ENCODE results near the gene FAR2. TPM values are rescaled to one million over a fixed set of nuclear protein-coding genes. Genes with fewer than 3 reads are reported as not detected.
A peak's percentile ranks its signal among the peaks of the same experiment; 100 is the strongest.
"Not testable (repeated sequence)": the region's sequence is repeated elsewhere in the genome, so short reads cannot be mapped to it uniquely, and the experiment has no call there.

The FAR2 gene
- total and polyA plus RNA-seq, 7 donors: 0.75 to 1.9 (median 1.6) TPM

DNA sequence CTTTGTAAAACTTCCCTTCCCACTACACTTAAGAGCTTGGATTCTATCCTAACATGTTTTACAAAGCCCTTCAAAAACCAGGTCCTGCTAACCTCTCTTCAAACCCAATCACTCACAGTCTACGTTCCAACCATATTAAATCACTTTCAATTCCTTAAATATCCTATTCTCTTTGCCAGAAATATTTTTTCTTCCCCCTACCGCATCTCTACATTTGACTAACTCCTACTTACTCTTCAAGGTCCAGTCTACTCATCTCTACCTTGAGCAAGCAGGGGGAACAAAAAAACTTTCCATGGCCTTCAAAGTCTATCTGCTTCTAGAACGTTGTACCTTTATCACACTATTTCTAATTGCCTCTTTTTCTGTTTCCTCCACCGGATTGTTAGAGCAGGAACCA lies 225.8 kb downstream of the FAR2 start:
- H3K36me3 ChIP-seq (ENCODE audit: insufficient read depth in 1 of 2, low read depth in 1 of 2): peaks cover 0 to 14% of the 10 kb centered on the region in 2 donors
- TF ChIP-seq, protein P1, sequence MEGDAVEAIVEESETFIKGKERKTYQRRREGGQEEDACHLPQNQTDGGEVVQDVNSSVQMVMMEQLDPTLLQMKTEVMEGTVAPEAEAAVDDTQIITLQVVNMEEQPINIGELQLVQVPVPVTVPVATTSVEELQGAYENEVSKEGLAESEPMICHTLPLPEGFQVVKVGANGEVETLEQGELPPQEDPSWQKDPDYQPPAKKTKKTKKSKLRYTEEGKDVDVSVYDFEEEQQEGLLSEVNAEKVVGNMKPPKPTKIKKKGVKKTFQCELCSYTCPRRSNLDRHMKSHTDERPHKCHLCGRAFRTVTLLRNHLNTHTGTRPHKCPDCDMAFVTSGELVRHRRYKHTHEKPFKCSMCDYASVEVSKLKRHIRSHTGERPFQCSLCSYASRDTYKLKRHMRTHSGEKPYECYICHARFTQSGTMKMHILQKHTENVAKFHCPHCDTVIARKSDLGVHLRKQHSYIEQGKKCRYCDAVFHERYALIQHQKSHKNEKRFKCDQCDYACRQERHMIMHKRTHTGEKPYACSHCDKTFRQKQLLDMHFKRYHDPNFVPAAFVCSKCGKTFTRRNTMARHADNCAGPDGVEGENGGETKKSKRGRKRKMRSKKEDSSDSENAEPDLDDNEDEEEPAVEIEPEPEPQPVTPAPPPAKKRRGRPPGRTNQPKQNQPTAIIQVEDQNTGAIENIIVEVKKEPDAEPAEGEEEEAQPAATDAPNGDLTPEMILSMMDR (IDR thresholded peaks at IDR 0.05): no peak
- peaks cover 9% of the 10 kb centered on the region for H3K4me1 ChIP-seq
- H3K27ac ChIP-seq: no peak overlapping the region
- WGBS, 3 donors: 86 to 89% (median 87%) methylated on average over 4 of the region's 4 CpGs
- H3K9me3 ChIP-seq: no peaks in the 10 kb centered on the region
- intact Hi-C loops (cut with DNase I): no loop called here
- H3K4me3 ChIP-seq: no peak overlapping the region
- no peaks in the 10 kb centered on the region for H3K27me3 ChIP-seq (ENCODE audit: insufficient read depth in 3 of 3, low read length in 2 of 3)
- no peak for DNase-seq
- ATAC-seq: no peak

DNA sequence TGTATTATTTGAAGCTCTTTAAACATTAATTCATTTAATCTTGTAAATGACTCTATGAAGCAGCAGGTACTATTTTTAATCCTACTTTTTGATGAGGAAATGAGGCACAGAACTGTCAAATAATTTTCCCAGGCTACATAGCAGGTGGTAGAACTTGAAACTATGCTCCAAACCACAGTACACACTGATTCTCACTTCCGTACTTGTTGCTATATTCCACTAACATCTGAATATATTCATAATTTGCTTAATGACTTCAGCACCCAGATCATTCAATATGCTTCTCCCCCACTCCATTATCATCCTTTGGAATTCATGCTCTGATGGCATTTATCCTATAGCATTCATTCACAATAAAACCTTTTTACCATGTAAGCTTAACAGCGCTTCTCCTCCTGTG lies 227.0 kb downstream of the FAR2 start:
- TF ChIP-seq, protein P1 (IDR thresholded peaks at IDR 0.05): no peak
- no peak overlapping the region for H3K4me3 ChIP-seq
- WGBS, 3 donors: 98 to 100% (median 99%) methylated on average over 2 of the region's 2 CpGs

GRCh38 chr12:29380536-29381523 lies 231.8 kb downstream of the FAR2 start, which contains the start of gene ERGIC2:
Gene ERGIC2 (minus strand): TSS chr12:29381172. CDS start chr12:29371633, 9,539 bp downstream.
- WGBS, 3 donors: 0% methylated on average over 55 of the region's 55 CpGs
- peak within 1 kb of the TSS; percentile 87 for H3K27ac ChIP-seq
- intact Hi-C loops (cut with DNase I): no loop called here

More for the DNA sequence above, 227.0 kb downstream of the FAR2 start:
- Histone ChIP-seq H3K27me3 (ENCODE audit: insufficient read depth in 3 of 3, low read length in 2 of 3) (no peaks in the 10 kb centered on the region), H3K36me3 (ENCODE audit: insufficient read depth in 1 of 2, low read depth in 1 of 2) (peaks cover 0 to 4% of the 10 kb centered on the region in 2 donors), H3K4me1 (peaks cover 10% of the 10 kb centered on the region), H3K27ac (no peak overlapping the region), H3K9me3 (no peaks in the 10 kb centered on the region)
- ATAC-seq (no peak), DNase-seq (no peak)
- intact Hi-C loops (cut with DNase I): no loop called here

DNA sequence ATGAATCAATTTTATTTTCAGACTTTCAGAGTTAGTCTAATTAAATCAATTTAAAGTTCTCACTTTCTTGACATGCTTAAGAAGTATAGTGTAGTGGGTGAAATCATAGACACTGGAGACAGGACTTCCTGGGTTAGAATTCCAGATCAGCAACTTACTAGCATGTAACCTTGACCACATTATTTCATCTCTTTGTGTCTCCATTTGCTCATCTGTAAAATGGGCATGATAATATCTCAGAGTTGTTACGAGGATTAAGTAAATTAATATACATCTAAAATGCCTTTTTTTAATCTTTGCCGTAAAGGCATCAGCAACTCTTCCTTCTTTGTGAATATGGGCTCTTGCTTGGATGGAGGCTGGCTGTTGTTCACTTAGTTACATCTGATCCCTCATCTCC lies 233.2 kb downstream of the FAR2 start:
- H3K36me3 ChIP-seq (ENCODE audit: insufficient read depth in 1 of 2, low read depth in 1 of 2): no peaks in the 10 kb centered on the region
- H3K27me3 ChIP-seq (ENCODE audit: insufficient read depth in 3 of 3, low read length in 2 of 3): no peaks in the 10 kb centered on the region
- WGBS, 3 donors: 94 to 97% (median 97%) methylated on average over 2 of the region's 2 CpGs
- DNase-seq: no peak
- TF ChIP-seq, protein P1 (IDR thresholded peaks at IDR 0.05): no peak
- no peak overlapping the region for H3K4me3 ChIP-seq
- peaks cover 10% of the 10 kb centered on the region for H3K4me1 ChIP-seq
- intact Hi-C loops (cut with DNase I): no loop called here
- H3K27ac ChIP-seq: no peak overlapping the region
- no peaks in the 10 kb centered on the region for H3K9me3 ChIP-seq
- no peak for ATAC-seq

More at GRCh38 chr12:29380536-29381523, 231.8 kb downstream of the FAR2 start, which contains the start of gene ERGIC2:
- DNase-seq: peak; percentile 89 to 93
- TF ChIP-seq, protein P1 (IDR thresholded peaks at IDR 0.05): no peak
- Histone ChIP-seq H3K9me3 (no peaks in the 10 kb centered on the region), H3K27me3 (ENCODE audit: insufficient read depth in 3 of 3, low read length in 2 of 3) (no peaks in the 10 kb centered on the region), H3K4me1 (peaks cover 10% of the 10 kb centered on the region), H3K4me3 (peak within 1 kb of the TSS; percentile 100), H3K36me3 (ENCODE audit: insufficient read depth in 1 of 2, low read depth in 1 of 2) (no peaks in the 10 kb centered on the region)
- ATAC-seq: peak; percentile 97 to 99 (median 98)

- H3K27ac ChIP-seq; H3K36me3 ChIP-seq (ENCODE audit: insufficient read depth in 1 of 2, low read depth in 1 of 2); H3K4me1 ChIP-seq; DNase-seq; ATAC-seq; H3K27me3 ChIP-seq (ENCODE audit: insufficient read depth in 3 of 3, low read length in 2 of 3); H3K9me3 ChIP-seq; H3K4me3 ChIP-seq; intact Hi-C loops (cut with DNase I): not testable (repeated sequence)
- 91 to 96% (median 95%) methylated on average over 17 of the region's 17 CpGs for WGBS, 3 donors
Measured at GRCh38 chr12:29385194-29385593, 236.1 kb downstream of the FAR2 start.

Measured in psoas muscle (tissue), 8 donors.